ENCODE measurements around the gene TAS2R1. TPM values are rescaled to one million over a fixed set of nuclear protein-coding genes. Genes with fewer than 3 reads are reported as not detected.

Gene TAS2R1
- not detected for total RNA-seq

- no peak for ATAC-seq
These were observed at the start of gene TAS2R1 for GRCh38 chr5:9630251-9630650. Gene TAS2R1 (minus strand): TSS chr5:9630351. CDS start chr5:9630032, 319 bp downstream.

DNA sequence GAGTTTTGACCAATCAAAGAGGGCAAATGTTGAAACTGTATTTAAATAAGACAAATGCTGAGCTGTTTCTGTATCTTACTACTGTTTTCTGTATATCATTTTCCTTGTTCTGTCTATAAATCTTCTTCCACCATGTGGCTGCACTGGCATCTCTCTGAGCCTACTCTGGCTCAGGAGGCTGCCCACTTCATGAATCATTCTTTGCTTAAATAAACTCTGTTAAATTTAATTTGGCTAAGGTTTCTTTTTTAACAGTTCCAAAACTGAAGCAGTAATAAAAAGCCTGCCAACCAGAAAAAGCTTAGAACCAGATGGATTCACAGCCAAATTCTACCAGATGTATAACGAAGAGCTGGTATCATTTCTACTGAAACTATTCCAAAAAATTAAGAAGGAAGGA, 40.2 kb upstream of the TAS2R1 start:
- ATAC-seq = no peak

DNA sequence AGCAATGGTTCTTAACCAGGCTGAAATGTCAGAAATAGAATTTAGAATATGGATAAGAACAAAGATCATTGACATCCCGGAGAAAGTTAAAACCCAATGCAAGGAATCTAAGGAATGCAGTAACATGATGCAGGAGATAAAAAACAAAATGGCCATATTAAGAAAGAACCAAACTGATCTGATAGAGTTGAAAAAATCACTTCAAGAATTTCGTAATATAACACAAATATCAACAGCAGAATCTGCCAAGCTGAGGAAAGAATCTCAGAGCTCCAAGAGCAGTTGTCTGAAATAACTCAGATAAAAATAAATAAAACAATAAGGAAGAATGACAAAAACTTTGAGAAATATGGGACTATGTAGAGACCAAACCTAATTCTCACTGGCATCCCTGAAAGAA, 37.8 kb upstream of the TAS2R1 start:
- no peak for ATAC-seq

- no peak for ATAC-seq
These were observed 33.7 kb upstream of the TAS2R1 start for GRCh38 chr5:9663891-9664290.

DNA sequence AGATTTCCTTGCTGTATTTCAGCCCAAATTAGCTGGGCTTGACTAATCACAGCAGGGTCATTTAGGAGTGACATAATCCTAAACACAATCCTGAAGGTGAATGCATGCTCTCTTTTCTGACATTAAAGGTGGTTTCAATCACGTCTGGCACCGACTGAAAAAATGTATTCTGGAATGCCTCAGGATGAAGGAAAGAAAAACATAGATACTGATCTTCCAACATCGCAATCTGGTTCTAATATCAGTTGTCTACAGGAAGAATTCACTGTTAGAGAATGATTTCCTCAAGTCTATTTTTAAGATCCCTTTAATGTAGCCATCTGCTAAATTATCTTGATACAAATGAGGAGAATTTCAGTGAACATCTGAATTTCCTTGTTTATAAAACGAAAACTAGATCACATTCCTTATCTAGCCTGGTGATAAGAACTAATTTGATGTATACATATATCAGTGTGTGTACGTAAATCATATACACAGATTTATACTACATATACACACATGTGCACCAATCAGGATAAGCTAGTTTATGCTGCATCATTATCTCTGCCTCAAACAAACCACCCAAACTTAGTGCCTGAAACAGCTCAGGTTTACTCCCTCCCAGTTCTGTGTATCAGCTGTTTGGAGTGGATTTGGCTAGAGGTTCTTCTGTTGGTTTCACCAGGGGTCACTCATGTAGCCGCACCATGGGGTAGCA, 31.3 kb upstream of the TAS2R1 start:
- ATAC-seq = no peak

GRCh38 chr5:9658706-9659105, 28.6 kb upstream of the TAS2R1 start:
- no peak for ATAC-seq

GRCh38 chr5:9657819-9658218, 27.7 kb upstream of the TAS2R1 start:
- no peak for ATAC-seq

DNA sequence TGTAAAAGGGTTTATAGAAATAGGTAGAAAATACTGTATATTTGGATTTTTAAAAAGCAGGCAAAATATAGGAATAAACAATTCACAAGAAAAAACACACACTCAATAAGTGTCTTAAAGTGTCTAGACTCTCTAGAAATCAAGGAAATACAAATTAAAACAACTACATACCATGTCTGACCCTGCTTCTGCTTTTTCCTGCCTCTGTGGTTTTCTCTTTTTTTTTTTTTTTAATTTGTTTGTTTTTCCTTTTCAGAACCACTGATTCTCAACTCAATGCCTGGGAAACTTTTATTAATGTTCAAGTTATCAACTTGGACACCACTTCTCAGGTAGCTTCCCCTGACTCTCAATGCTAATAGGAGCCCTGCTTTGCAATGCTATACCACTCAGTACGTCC, 25.5 kb upstream of the TAS2R1 start:
- no peak for ATAC-seq

DNA sequence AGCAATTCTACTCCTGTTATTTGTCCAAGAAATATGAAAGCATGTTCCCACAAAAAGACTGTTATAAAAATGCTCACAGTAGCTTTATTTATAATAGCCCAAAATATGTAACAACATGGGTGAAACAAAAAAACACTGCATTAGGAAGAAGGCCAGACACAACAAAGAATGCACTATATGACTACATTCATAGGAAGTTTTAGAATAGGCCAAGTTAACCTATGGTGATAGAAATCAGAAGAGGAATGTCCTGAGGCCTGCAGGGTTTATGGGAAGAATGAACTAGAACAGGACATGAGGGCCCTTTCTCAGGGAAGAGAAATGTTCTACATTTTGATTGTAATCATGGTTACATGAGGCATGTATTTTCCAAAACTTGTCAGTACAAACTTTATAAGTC, 24.7 kb upstream of the TAS2R1 start:
- ATAC-seq = no peak

GRCh38 chr5:9653811-9654210, 23.7 kb upstream of the TAS2R1 start:
- peak; percentile 80 for ATAC-seq

- ATAC-seq = no peak
These were observed 22.9 kb upstream of the TAS2R1 start for GRCh38 chr5:9653061-9653460.

- ATAC-seq = no peak
These were observed 22.1 kb upstream of the TAS2R1 start for GRCh38 chr5:9652295-9652694.

GRCh38 chr5:9646843-9647242, 16.7 kb upstream of the TAS2R1 start:
- no peak for ATAC-seq

- ATAC-seq = peak; percentile 58
These were observed 14.5 kb upstream of the TAS2R1 start for GRCh38 chr5:9644630-9645029.

DNA sequence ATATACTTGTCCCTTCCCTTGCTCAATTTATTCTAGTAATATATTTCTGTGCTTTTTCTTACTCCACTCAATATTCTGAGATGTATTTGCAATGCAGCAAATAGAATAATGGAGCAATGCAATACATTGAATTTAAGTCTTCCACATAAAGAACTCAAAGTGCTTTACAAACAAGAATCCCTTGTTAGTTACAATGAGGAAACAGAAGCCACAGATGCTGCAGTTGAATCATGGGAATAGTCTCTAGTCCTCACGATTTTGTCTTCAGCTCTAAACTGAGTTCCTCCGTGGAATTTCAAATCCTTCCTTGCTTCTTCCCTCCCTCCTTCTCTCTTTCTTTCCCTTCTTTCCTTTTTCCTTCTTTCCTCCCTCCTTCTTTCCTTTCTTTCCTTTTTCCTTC, 12.5 kb upstream of the TAS2R1 start:
- ATAC-seq = no peak

DNA sequence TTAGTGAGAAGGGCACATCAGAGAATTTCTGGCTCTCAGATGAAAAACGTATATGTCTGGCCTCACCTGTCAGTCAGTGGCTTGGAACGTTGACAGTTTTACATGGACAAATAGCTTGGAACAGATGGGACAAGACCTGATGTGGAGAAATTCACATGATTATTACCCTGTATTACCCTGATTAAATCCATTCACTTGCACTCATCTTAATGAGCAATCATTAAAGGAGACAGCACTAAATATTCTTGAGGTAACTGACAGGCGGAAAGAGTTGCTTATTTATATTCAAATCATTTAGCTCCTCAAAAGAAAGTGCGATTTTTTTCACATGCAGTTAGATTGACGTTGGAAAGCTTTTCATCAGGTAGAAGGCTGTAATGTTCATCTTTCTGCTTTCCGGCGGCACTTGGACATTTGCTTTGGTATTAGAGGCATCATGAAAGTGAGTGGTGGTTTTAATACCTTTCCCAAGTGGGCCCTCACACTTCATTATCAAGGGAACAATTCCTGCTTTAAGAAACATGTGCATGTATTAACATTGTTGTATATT, 11.7 kb upstream of the TAS2R1 start:
- ATAC-seq = no peak

GRCh38 chr5:9632495-9632894, 2.3 kb upstream of the TAS2R1 start:
- ATAC-seq = no peak

DNA sequence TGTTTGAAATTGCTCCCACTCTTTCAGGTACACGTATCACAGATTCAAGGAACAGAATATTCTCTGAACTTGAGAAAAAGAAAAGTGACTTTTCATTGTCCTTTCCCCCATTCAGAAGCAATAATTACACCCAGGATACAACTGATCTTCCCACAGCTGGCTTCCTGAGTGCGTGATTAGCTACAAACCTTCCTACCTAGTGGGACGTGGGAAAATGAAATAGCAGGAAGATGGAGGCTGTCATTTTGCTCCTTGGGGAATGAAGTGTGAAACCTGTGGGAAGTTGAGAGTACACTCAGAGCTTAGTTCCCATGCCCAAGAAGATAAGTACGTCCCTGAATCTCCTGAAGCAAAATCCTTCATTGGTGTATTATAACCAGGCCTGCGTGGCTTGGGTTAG, 2.6 kb downstream of the TAS2R1 start:
- no peak for ATAC-seq

DNA sequence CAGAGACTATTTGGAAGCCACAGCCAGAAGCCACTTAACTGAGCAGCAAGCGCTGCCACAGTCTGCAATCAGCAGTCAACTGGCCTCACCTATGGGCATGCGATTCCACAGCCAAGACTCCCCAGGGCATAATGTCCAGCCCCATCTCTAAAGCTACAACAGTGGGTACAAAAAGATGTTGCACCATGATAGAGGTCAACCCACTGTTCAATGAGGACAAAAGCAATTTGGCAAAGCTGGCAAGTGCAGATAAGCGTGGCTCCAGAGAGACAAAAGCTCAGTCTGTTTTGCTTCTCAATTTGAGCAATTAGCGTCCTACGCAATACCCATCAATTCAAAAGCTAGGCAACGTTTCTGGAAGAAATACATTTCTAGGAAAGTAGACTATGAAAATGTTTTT, 3.2 kb downstream of the TAS2R1 start:
- ATAC-seq = no peak

DNA sequence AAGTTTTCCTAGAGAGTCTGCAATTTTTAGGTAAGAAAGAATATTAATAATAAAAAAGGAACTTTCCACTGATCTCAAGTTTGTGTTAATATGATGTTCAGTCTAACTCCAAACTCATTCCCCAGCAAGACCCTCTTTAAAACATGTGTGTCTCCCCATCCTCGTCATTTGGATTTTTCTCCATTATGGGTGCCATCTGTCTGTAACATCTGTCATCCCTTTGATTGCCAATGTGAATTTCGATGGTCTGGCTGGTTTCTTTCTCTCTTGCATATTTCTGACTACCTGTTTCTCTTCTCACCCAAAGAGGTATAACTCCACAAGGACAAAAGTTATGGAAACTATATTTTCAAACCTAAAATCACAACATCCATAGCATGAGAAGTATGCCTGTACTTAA, 4.4 kb downstream of the TAS2R1 start:
- no peak for ATAC-seq

DNA sequence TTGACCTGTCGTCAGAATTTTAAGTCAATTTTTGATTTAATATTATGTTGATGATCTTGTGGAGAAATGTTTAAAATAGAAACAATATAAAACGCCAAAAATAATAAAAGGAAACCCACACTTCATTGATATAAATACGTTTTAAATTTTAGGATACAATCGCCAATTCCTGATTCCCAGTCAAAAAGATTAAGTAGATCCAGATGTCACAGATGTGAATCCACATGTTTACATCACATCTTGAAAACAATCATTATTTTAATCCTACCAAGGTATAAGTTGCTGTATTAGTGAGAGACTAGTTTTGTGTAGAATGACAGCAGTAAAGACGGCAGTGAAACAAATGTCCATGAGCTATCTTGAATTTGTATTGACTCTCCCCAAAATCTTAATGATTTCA, 4.9 kb downstream of the TAS2R1 start:
- ATAC-seq = no peak

GRCh38 chr5:9624196-9624947, 5.8 kb downstream of the TAS2R1 start:
- ATAC-seq = no peak

GRCh38 chr5:9623661-9624060, 6.5 kb downstream of the TAS2R1 start:
- ATAC-seq = no peak

DNA sequence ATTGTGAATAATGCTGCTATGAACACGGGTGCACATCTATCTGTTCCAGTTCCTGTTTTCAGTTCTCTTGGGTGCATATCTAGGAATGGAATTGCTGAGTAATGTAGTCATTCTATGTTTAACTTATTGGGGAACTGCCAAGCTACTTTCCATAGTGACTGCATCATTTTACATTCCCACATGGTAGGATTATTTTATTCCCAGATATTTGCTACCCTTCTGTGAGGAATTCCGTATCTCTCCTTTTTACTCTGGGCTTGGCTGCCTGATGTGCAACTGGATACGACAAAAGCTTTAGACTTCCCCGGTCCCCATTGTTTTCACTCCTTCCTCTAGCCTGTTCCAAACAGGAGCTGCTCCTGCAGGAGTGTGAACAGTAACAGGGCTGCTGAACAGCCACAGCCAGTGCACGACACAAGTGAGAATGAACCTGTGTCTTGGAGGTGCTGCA, 7.2 kb downstream of the TAS2R1 start:
- ATAC-seq = no peak
